ENCODE results near the gene CCL2.
"Not testable (repeated sequence)": the region's sequence is repeated elsewhere in the genome, so short reads cannot be mapped to it uniquely, and the experiment has no call there.

Gene CCL2

GRCh38 chr17:34227293-34227692 lies 27.8 kb upstream of the CCL2 start:
- not testable (repeated sequence) for H3K27ac Mint-ChIP-seq; H3K4me1 Mint-ChIP-seq (ENCODE audit: low read depth); H3K36me3 Mint-ChIP-seq (ENCODE audit: low read depth); DNase-seq (ENCODE audit: low spot score); H3K4me3 Mint-ChIP-seq
- Mint-ChIP-seq H3K9me3 (peaks cover 22% of the 10 kb centered on the region), H3K27me3 (ENCODE audit: low read depth) (peaks cover 37% of the 10 kb centered on the region)

- peaks cover 36% of the 10 kb centered on the region for H3K27me3 Mint-ChIP-seq (ENCODE audit: low read depth)
- H3K27ac Mint-ChIP-seq, result no peak overlapping the region
- no peak for DNase-seq (ENCODE audit: low spot score)
- no peak overlapping the region for H3K4me3 Mint-ChIP-seq
- H3K4me1 Mint-ChIP-seq (ENCODE audit: low read depth), result no peaks in the 10 kb centered on the region
- no peaks in the 10 kb centered on the region for H3K36me3 Mint-ChIP-seq (ENCODE audit: low read depth)
- peaks cover 22% of the 10 kb centered on the region for H3K9me3 Mint-ChIP-seq
These were observed 27.4 kb upstream of the CCL2 start for GRCh38 chr17:34227707-34228106.

GRCh38 chr17:34228781-34229180 lies 26.3 kb upstream of the CCL2 start:
- DNase-seq (ENCODE audit: low spot score), result no peak
- no peaks in the 10 kb centered on the region for H3K4me1 Mint-ChIP-seq (ENCODE audit: low read depth)
- peaks cover 41% of the 10 kb centered on the region for H3K27me3 Mint-ChIP-seq (ENCODE audit: low read depth)
- H3K27ac Mint-ChIP-seq, result no peak overlapping the region
- no peaks in the 10 kb centered on the region for H3K36me3 Mint-ChIP-seq (ENCODE audit: low read depth)
- peaks cover 22% of the 10 kb centered on the region for H3K9me3 Mint-ChIP-seq
- H3K4me3 Mint-ChIP-seq, result no peak overlapping the region

- H3K9me3 Mint-ChIP-seq, result peaks cover 22% of the 10 kb centered on the region
These were observed 24.7 kb upstream of the CCL2 start for GRCh38 chr17:34230342-34230741.

GRCh38 chr17:34234616-34235015 lies 20.5 kb upstream of the CCL2 start:
- Mint-ChIP-seq H3K36me3 (ENCODE audit: low read depth) (no peaks in the 10 kb centered on the region), H3K9me3 (peaks cover 15% of the 10 kb centered on the region), H3K4me3 (no peak overlapping the region), H3K27ac (no peak overlapping the region), H3K4me1 (ENCODE audit: low read depth) (no peaks in the 10 kb centered on the region), H3K27me3 (ENCODE audit: low read depth) (peaks cover 23% of the 10 kb centered on the region)
- no peak for DNase-seq (ENCODE audit: low spot score)

More at GRCh38 chr17:34230342-34230741, 24.7 kb upstream of the CCL2 start:
- DNase-seq (ENCODE audit: low spot score), result no peak
- Mint-ChIP-seq H3K27ac (no peak overlapping the region), H3K4me3 (no peak overlapping the region), H3K27me3 (ENCODE audit: low read depth) (peaks cover 41% of the 10 kb centered on the region), H3K36me3 (ENCODE audit: low read depth) (no peaks in the 10 kb centered on the region), H3K4me1 (ENCODE audit: low read depth) (no peaks in the 10 kb centered on the region)

GRCh38 chr17:34235389-34236028 lies 19.6 kb upstream of the CCL2 start:
- no peak for DNase-seq (ENCODE audit: low spot score)

GRCh38 chr17:34236281-34236892 lies 18.7 kb upstream of the CCL2 start:
- no peak overlapping the region for H3K4me3 Mint-ChIP-seq
- DNase-seq (ENCODE audit: low spot score), result no peak
- no peaks in the 10 kb centered on the region for H3K9me3 Mint-ChIP-seq
- no peaks in the 10 kb centered on the region for H3K4me1 Mint-ChIP-seq (ENCODE audit: low read depth)
- no peak overlapping the region for H3K27ac Mint-ChIP-seq
- no peaks in the 10 kb centered on the region for H3K36me3 Mint-ChIP-seq (ENCODE audit: low read depth)
- peaks cover 19% of the 10 kb centered on the region for H3K27me3 Mint-ChIP-seq (ENCODE audit: low read depth)

More at GRCh38 chr17:34235389-34236028, 19.6 kb upstream of the CCL2 start:
- Mint-ChIP-seq H3K27ac (no peak overlapping the region), H3K27me3 (ENCODE audit: low read depth) (peaks cover 23% of the 10 kb centered on the region), H3K4me3 (no peak overlapping the region), H3K4me1 (ENCODE audit: low read depth) (no peaks in the 10 kb centered on the region), H3K36me3 (ENCODE audit: low read depth) (no peaks in the 10 kb centered on the region), H3K9me3 (peaks cover 8% of the 10 kb centered on the region)

- H3K4me1 Mint-ChIP-seq (ENCODE audit: low read depth), result no peaks in the 10 kb centered on the region
- H3K27ac Mint-ChIP-seq, result no peak overlapping the region
- no peak for DNase-seq (ENCODE audit: low spot score)
- no peak overlapping the region for H3K4me3 Mint-ChIP-seq
- no peaks in the 10 kb centered on the region for H3K36me3 Mint-ChIP-seq (ENCODE audit: low read depth)
- peaks cover 19% of the 10 kb centered on the region for H3K27me3 Mint-ChIP-seq (ENCODE audit: low read depth)
- no peaks in the 10 kb centered on the region for H3K9me3 Mint-ChIP-seq
These were observed 17.6 kb upstream of the CCL2 start for GRCh38 chr17:34237458-34237857.

GRCh38 chr17:34241062-34241461 lies 14.0 kb upstream of the CCL2 start:
- H3K27ac Mint-ChIP-seq, result no peak overlapping the region
- H3K27me3 Mint-ChIP-seq (ENCODE audit: low read depth), result peaks cover 7% of the 10 kb centered on the region

GRCh38 chr17:34242587-34243363 lies 12.3 kb upstream of the CCL2 start:
- no peak overlapping the region for H3K27ac Mint-ChIP-seq

More at GRCh38 chr17:34241062-34241461, 14.0 kb upstream of the CCL2 start:
- H3K9me3 Mint-ChIP-seq, result no peaks in the 10 kb centered on the region
- DNase-seq (ENCODE audit: low spot score), result no peak
- no peaks in the 10 kb centered on the region for H3K36me3 Mint-ChIP-seq (ENCODE audit: low read depth)
- H3K4me1 Mint-ChIP-seq (ENCODE audit: low read depth), result no peaks in the 10 kb centered on the region
- H3K4me3 Mint-ChIP-seq, result no peak overlapping the region

GRCh38 chr17:34243364-34244320 lies 11.4 kb upstream of the CCL2 start:
- no peaks in the 10 kb centered on the region for H3K36me3 Mint-ChIP-seq (ENCODE audit: low read depth)

More at GRCh38 chr17:34242587-34243363, 12.3 kb upstream of the CCL2 start:
- Mint-ChIP-seq H3K27me3 (ENCODE audit: low read depth) (peaks cover 7% of the 10 kb centered on the region), H3K4me3 (no peak overlapping the region), H3K36me3 (ENCODE audit: low read depth) (no peaks in the 10 kb centered on the region), H3K4me1 (ENCODE audit: low read depth) (no peaks in the 10 kb centered on the region), H3K9me3 (no peaks in the 10 kb centered on the region)
- DNase-seq (ENCODE audit: low spot score), result no peak

GRCh38 chr17:34245351-34245905 lies 9.7 kb upstream of the CCL2 start:
- no peaks in the 10 kb centered on the region for H3K4me1 Mint-ChIP-seq (ENCODE audit: low read depth)
- H3K9me3 Mint-ChIP-seq, result no peaks in the 10 kb centered on the region
- H3K27me3 Mint-ChIP-seq (ENCODE audit: low read depth), result peaks cover 4% of the 10 kb centered on the region
- DNase-seq (ENCODE audit: low spot score), result no peak
- no peak overlapping the region for H3K4me3 Mint-ChIP-seq
- H3K27ac Mint-ChIP-seq, result no peak overlapping the region
- H3K36me3 Mint-ChIP-seq (ENCODE audit: low read depth), result no peaks in the 10 kb centered on the region

More at GRCh38 chr17:34243364-34244320, 11.4 kb upstream of the CCL2 start:
- peaks cover 7% of the 10 kb centered on the region for H3K27me3 Mint-ChIP-seq (ENCODE audit: low read depth)
- H3K4me3 Mint-ChIP-seq, result no peak overlapping the region
- H3K9me3 Mint-ChIP-seq, result no peaks in the 10 kb centered on the region
- H3K4me1 Mint-ChIP-seq (ENCODE audit: low read depth), result no peaks in the 10 kb centered on the region
- DNase-seq (ENCODE audit: low spot score), result no peak
- no peak overlapping the region for H3K27ac Mint-ChIP-seq

GRCh38 chr17:34246446-34246845 lies 8.6 kb upstream of the CCL2 start:
- Mint-ChIP-seq H3K4me1 (ENCODE audit: low read depth) (no peaks in the 10 kb centered on the region), H3K27ac (no peak overlapping the region), H3K27me3 (ENCODE audit: low read depth) (peaks cover 2% of the 10 kb centered on the region), H3K9me3 (no peaks in the 10 kb centered on the region), H3K4me3 (no peak overlapping the region), H3K36me3 (ENCODE audit: low read depth) (no peaks in the 10 kb centered on the region)
- no peak for DNase-seq (ENCODE audit: low spot score)

Measured in T-helper 2 cell treated with Interferon-gamma antibody and Interleukin-4, amounts not matched to agents 5 μg/mL and 100 μg/mL, for 36 hours (primary cell).